Activated CD4-positive, alpha-beta T cell treated with anti-CD3 and anti-CD28 coated beads for 36 hours (primary cell): Measurements from ENCODE around the gene SLC24A3. TPM values are rescaled to one million over a fixed set of nuclear protein-coding genes. Genes with fewer than 3 reads are reported as not detected.

Experiments
- ATAC-seq: fragments of 200-7000 bp; cut with Tn5 transposase; one replicate; pipeline ENCODE4 v1.10.0; 2021; ENCODE audit warnings: mild to moderate bottlenecking, moderate library complexity
- CTCF ChIA-PET: fragments of 350-600 bp; sonication (Branson Sonifier 250); formaldehyde crosslinking; loops from one replicate; lab custom pipeline; 2021; ENCODE audit warnings: antibody characterized with exemption; lab: Charles Lee
- POLR2A ChIA-PET: fragments of 350-600 bp; sonication (Branson Sonifier 250); formaldehyde crosslinking; loops from one replicate; lab custom pipeline; 2021; ENCODE audit warnings: antibody characterized with exemption, inconsistent platforms; lab: Charles Lee
- DNase-seq: peaks from one replicate; pipeline ENCODE4 v3.0.0-alpha.2; 2020
- H3K27ac Mint-ChIP-seq: one replicate; pipeline ENCODE4 v1.8.0; 2021; ENCODE audit warnings: mixed read lengths
- H3K27me3 Mint-ChIP-seq: one replicate; pipeline ENCODE4 v1.8.0; 2021; ENCODE audit warnings: mixed read lengths
- H3K36me3 Mint-ChIP-seq: one replicate; pipeline ENCODE4 v1.8.0; 2021; ENCODE audit warnings: low read depth, mixed read lengths
- H3K4me1 Mint-ChIP-seq: one replicate; pipeline ENCODE4 v1.8.0; 2021; ENCODE audit warnings: mixed read lengths
- H3K4me3 Mint-ChIP-seq: one replicate; pipeline ENCODE4 v1.8.0; 2021; ENCODE audit warnings: mild to moderate bottlenecking, moderate library complexity, mixed read lengths
- H3K9me3 Mint-ChIP-seq: one replicate; pipeline ENCODE4 v1.8.0; 2021; ENCODE audit warnings: low read depth, mixed read lengths
- intact Hi-C, 2 experiments: fragments of 100-400 bp; cut with DNase I in 1 of 2; cut with micrococcal nuclease in 1 of 2; formaldehyde crosslinking; loops; one replicate each; pipeline versions ENCODE4 v1.14.2 to v1.15.1; 2022 to 2024; cut with DNase I, micrococcal nuclease
- total RNA-seq, 2 experiments: library from RNA; stranded (reverse); gene quantifications; one replicate each; pipeline ENCODE4 v1.2.3, GENCODE V29; 2021

SLC24A3 gene
- total RNA-seq, 2 experiments from 2014 or later = not detected

DNA sequence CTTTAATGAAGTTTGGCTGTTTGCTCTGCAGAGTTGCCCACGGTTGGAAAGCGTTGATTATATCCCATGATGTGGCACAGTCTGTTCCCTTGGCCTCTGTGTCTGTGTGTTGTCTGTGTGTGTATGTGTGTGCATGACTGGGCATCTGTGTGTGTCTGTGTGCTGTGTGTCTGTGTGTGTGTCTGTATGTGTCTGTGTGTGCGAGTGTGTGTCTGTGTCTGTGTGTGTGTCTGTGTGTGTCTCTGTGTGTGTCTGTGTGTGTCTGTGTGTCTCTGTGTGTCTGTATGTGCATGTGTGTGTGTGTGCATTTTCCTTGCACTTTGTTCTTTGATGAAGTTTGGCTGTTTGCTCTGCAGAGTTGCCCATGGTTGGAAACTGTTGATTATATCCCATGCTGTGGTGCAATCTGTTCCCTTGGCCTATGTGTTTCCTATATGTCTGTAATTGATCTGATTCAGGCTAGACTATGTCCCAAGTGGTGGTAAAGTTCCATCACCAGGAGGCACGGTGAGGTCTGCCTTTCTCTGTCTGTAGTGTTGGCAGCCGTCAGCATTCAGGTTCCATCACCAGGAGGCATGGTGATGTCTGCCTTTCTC is 467.6 kb downstream of the SLC24A3 start:
- H3K4me3 Mint-ChIP-seq = no peak overlapping the region
- peaks cover 4% of the 10 kb centered on the region for H3K9me3 Mint-ChIP-seq
- peaks cover 3% of the 10 kb centered on the region for H3K27me3 Mint-ChIP-seq
- POLR2A ChIA-PET = no interaction called here
- DNase-seq (no peak), ATAC-seq (no peak)
- intact Hi-C loops = no loop called here
- CTCF ChIA-PET = no interaction called here
- no peaks in the 10 kb centered on the region for H3K36me3 Mint-ChIP-seq
- H3K27ac Mint-ChIP-seq = no peak overlapping the region
- no peaks in the 10 kb centered on the region for H3K4me1 Mint-ChIP-seq

DNA sequence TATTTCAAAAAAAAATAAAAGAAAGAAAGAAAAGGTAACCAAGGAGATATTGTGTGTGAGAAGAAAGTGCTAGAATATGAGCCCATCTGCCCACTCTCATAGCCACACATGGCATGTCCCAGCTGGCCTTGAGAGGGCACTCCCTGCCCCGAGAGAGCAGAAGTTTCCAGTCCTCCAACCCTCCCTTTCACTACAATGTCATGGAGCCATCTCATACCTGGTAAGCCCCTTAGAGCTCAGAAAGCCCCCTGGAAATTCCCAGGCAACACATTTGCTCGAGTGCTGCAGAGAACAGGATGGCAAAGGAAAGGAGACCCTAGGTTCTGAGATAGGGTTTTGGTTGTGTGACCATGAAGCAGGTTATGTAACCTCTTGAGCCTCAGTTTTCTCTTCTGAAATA is 469.8 kb downstream of the SLC24A3 start:
- DNase-seq (no peak), ATAC-seq (no peak)
- H3K4me3 Mint-ChIP-seq = no peak overlapping the region
- H3K27ac Mint-ChIP-seq = no peak overlapping the region
- peaks cover 4% of the 10 kb centered on the region for H3K9me3 Mint-ChIP-seq
- intact Hi-C loops = no loop called here
- no peaks in the 10 kb centered on the region for H3K4me1 Mint-ChIP-seq
- ChIA-PET POLR2A (no interaction called here), CTCF (interaction anchor here (1.0 kb wide), 1 partner anchor 13 kb away, joined by 4 read pairs; no protein-coding TSS in a partner anchor)
- no peaks in the 10 kb centered on the region for H3K36me3 Mint-ChIP-seq
- peaks cover 3% of the 10 kb centered on the region for H3K27me3 Mint-ChIP-seq

DNA sequence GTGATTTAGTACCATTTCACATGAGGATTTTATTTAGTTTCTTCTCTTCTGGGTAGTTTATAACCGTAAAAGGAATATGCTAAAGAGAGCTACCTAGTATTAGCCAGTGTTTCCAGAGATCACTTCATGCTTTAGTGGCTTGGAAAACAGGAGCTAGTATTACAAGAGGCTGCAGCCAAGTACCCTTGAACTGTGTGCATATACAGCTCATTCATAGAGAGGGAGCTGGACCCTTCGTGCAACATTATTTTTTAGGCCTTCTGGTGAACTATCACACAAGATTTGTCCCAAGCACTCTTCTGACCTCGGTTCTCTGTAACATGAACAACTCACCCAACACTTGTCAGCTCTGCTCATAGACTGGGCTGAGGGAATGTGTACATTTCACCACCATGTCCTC is 470.7 kb downstream of the SLC24A3 start:
- H3K4me3 Mint-ChIP-seq = no peak overlapping the region
- ChIA-PET POLR2A (no interaction called here), CTCF (no interaction called here)
- H3K4me1 Mint-ChIP-seq = no peaks in the 10 kb centered on the region
- DNase-seq = no peak
- H3K27ac Mint-ChIP-seq = no peak overlapping the region
- H3K36me3 Mint-ChIP-seq = no peaks in the 10 kb centered on the region
- H3K9me3 Mint-ChIP-seq = peaks cover 4% of the 10 kb centered on the region
- no peak for ATAC-seq
- intact Hi-C loops = no loop called here
- peaks cover 3% of the 10 kb centered on the region for H3K27me3 Mint-ChIP-seq

DNA sequence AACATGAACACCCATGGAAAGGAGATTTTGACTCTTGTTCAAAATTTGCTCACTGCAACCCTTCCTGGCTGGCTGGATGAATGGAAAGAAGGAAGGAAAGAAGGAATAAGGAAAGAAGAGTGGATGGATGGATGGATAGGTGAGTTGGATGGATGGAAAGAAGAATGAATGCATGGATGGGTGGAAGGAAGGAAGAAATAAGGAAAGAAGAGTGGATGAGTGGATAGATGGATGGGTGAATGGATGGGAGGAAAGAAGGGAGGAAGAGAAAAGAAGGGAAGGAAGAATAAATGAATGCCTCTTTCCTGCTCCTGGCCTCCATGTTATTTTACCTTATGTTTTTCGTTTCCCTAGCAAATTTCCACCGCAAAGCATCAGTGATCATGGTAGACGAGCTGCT is 471.4 kb downstream of the SLC24A3 start:
- peaks cover 3% of the 10 kb centered on the region for H3K27me3 Mint-ChIP-seq
- ChIA-PET POLR2A (no interaction called here), CTCF (no interaction called here)
- H3K27ac Mint-ChIP-seq = no peak overlapping the region
- H3K36me3 Mint-ChIP-seq = no peaks in the 10 kb centered on the region
- H3K9me3 Mint-ChIP-seq = peaks cover 4% of the 10 kb centered on the region
- no peaks in the 10 kb centered on the region for H3K4me1 Mint-ChIP-seq
- no peak for DNase-seq
- no peak overlapping the region for H3K4me3 Mint-ChIP-seq
- no peak for ATAC-seq
- intact Hi-C loops = no loop called here

DNA sequence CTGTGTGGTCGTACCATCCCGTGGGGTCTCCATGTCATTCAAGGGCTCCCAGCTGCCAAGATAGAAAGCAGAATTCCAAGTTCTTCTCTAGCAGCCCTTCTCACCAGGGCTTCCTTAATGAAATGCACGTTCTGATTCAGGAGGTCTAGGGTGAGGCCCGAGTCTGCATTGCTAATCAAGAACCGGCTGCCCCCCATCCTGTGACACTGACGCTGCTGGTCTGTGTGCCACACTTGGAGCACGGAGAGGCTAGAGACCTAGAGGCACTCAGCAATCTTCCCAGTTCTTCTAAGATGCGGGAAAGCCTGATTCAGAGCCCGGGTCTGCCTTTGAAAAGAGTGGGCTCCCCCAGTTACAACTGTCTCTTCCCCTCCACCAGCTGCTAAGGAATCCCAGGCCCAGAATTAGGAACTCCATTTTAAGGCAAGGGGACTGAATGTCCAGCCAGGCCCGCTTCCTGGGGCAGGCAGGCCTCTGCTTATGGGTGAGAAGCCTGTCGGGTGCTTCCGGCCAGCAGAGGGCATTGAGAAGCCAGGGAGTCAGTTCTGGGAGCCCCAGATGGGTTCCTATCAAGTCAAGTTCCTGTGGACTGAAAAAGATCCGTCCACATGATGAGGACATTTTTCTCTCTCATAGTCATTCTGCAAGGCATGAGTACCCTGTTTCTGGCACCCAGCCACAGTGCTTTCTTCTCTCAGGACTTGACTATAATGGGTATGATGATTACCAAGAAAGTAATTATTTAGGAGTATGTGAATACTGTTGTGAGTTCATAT is 475.8 kb downstream of the SLC24A3 start:
- CTCF ChIA-PET = interaction anchor here (0.6 kb wide), 1 partner anchor 879 kb away, joined by 3 read pairs; no protein-coding TSS in a partner anchor
- peaks cover 16% of the 10 kb centered on the region for H3K27me3 Mint-ChIP-seq
- DNase-seq = peak; percentile 18
- POLR2A ChIA-PET = no interaction called here
- peaks cover 3% of the 10 kb centered on the region for H3K4me1 Mint-ChIP-seq
- H3K36me3 Mint-ChIP-seq = no peaks in the 10 kb centered on the region
- no peak overlapping the region for H3K4me3 Mint-ChIP-seq
- no peak for ATAC-seq
- no peaks in the 10 kb centered on the region for H3K9me3 Mint-ChIP-seq
- intact Hi-C loops = no loop called here
- no peak overlapping the region for H3K27ac Mint-ChIP-seq

DNA sequence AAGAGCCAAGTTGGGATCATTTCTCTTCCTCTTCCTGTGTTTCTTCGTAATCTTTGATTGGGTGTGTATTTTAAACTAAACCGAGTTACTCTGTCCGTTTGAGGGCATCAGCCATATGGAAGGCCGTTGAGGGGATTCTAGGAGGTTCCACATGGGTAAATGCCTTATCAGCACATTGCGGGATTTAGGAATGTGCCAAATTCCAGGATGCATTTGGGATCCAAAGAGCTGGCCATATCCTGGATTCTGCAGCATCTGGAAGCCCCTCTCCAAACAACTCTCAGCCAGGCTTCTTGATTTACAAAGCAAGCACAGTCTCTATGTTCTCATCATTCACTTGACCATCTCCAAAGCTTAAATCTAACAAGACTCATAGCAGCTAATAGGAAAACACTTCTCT is 478.0 kb downstream of the SLC24A3 start:
- Mint-ChIP-seq H3K27me3 (peaks cover 19% of the 10 kb centered on the region), H3K27ac (no peak overlapping the region), H3K4me1 (peaks cover 3% of the 10 kb centered on the region), H3K4me3 (no peak overlapping the region), H3K36me3 (no peaks in the 10 kb centered on the region), H3K9me3 (no peaks in the 10 kb centered on the region)
- ChIA-PET CTCF (interaction anchor here (1.0 kb wide), 1 partner anchor 46 kb away, joined by 3 read pairs; no protein-coding TSS in a partner anchor), POLR2A (no interaction called here)
- ATAC-seq (no peak), DNase-seq (no peak)
- intact Hi-C loops = loop anchor here in 1 of 2 experiments (5.0 kb wide), 1 partner anchor 247 kb away; no protein-coding TSS in a partner anchor

DNA sequence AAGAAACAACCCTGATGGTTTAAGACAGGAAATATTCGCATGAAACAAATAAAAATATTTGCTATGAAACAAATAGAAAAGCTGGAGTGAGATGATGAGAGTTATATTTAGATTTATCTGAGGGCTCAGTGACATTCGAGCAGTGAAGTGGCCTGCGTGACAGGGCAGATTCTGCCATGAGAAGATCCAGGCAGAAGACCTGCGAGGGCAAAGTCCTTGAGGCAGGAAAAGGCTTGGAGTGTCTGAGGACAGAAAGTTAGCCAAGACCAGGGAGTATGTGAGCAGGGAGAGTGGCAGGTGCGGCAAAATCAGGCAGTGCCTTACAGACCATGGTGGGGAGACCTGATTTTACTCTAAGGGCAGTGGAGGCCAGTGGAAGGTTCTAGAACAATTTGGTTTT is 478.7 kb downstream of the SLC24A3 start:
- ChIA-PET POLR2A (no interaction called here), CTCF (interaction anchor here (1.0 kb wide), 1 partner anchor 46 kb away, joined by 3 read pairs; no protein-coding TSS in a partner anchor)
- ATAC-seq (no peak), DNase-seq (no peak)
- peaks cover 19% of the 10 kb centered on the region for H3K27me3 Mint-ChIP-seq
- H3K27ac Mint-ChIP-seq = no peak overlapping the region
- no peak overlapping the region for H3K4me3 Mint-ChIP-seq
- peaks cover 3% of the 10 kb centered on the region for H3K4me1 Mint-ChIP-seq
- H3K9me3 Mint-ChIP-seq = no peaks in the 10 kb centered on the region
- no peaks in the 10 kb centered on the region for H3K36me3 Mint-ChIP-seq
- intact Hi-C loops = loop anchor here in 1 of 2 experiments (5.0 kb wide), 1 partner anchor 246 kb away; no protein-coding TSS in a partner anchor

DNA sequence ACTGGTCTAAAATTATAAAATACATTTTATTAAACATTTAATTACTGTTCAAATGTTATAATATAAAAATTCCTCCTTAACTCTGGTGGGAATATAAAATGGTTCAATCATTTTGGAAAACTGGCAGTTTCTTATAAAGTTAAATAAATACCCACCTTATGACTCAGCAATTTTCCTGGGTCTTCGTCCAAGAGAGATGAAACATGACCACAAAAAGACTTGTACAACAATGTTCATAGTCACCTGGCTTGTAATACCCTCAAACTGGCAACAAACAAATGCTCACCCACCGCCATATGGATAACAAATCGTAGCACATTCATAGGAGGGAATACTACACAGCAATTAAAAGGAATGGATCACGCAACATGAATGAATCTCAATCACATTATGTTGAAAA is 479.7 kb downstream of the SLC24A3 start:
- Mint-ChIP-seq H3K4me3 (no peak overlapping the region), H3K9me3 (no peaks in the 10 kb centered on the region), H3K27me3 (peaks cover 22% of the 10 kb centered on the region), H3K4me1 (peaks cover 3% of the 10 kb centered on the region), H3K27ac (no peak overlapping the region), H3K36me3 (no peaks in the 10 kb centered on the region)
- ChIA-PET CTCF (interaction anchor here (1.6 kb wide), 1 partner anchor 23 kb away, joined by 6 read pairs; no protein-coding TSS in a partner anchor), POLR2A (no interaction called here)
- no peak for DNase-seq
- no peak for ATAC-seq
- intact Hi-C loops = loop anchor here (1.0 to 5.0 kb wide), 3 partner anchors 245 to 303 kb away; no protein-coding TSS in a partner anchor

DNA sequence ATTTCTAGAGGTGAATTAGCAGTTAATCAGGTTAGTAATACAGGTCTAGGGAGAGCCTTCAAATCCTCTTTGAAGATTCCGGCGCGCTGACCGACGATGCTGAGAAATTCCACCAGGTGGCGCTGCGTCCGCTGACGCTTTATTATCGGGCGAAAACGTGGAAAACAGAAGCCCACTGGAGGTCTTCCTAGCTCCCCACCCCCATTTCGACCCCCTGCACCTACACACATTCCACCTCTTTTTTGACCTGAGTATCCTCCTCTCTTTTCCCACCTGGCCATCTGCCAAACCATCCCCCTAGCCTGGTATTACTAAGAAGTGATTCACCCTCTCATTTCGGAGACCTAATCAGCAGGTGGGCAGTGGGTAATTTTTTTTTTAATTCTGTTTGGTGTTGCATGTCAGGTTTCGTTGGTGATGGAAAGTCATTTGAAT is 480.3 kb downstream of the SLC24A3 start:
- ChIA-PET CTCF (interaction anchor here (0.6 to 1.6 kb wide), 5 partner anchors 19 to 269 kb away, joined by 3 to 6 read pairs (median 3); no protein-coding TSS in a partner anchor), POLR2A (no interaction called here)
- no peak overlapping the region for H3K4me3 Mint-ChIP-seq
- H3K27me3 Mint-ChIP-seq = peaks cover 22% of the 10 kb centered on the region
- no peaks in the 10 kb centered on the region for H3K9me3 Mint-ChIP-seq
- DNase-seq (peak; percentile 68), ATAC-seq (peak; percentile 42)
- H3K27ac Mint-ChIP-seq = no peak overlapping the region
- H3K36me3 Mint-ChIP-seq = no peaks in the 10 kb centered on the region
- peaks cover 3% of the 10 kb centered on the region for H3K4me1 Mint-ChIP-seq
- intact Hi-C loops = loop anchor here (1.0 to 5.0 kb wide), 3 partner anchors 245 to 303 kb away; no protein-coding TSS in a partner anchor

DNA sequence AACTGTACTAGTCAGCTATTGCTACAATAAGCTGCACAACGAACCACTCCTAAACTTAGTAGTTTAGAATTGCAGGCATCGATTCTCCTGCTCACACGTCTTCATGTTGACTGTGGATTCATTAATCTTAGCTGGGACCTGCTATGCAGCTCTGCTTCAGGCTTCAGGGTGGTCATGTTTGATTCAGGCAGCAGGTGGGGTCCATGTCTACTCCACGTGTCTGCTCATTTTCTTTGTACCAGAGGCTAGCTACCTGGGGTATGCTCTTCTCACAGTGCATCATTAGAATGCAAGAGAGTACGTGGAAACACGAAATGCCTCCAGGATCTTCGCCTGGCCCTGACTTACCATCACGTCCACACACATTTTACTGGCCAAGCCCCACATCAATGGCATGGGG is 481.1 kb downstream of the SLC24A3 start:
- no peaks in the 10 kb centered on the region for H3K36me3 Mint-ChIP-seq
- DNase-seq (no peak), ATAC-seq (no peak)
- intact Hi-C loops = loop anchor here in 1 of 2 experiments (2.0 to 5.0 kb wide), 2 partner anchors 244 to 301 kb away; no protein-coding TSS in a partner anchor
- POLR2A ChIA-PET = no interaction called here
- peaks cover 22% of the 10 kb centered on the region for H3K27me3 Mint-ChIP-seq
- no peaks in the 10 kb centered on the region for H3K9me3 Mint-ChIP-seq
- peaks cover 3% of the 10 kb centered on the region for H3K4me1 Mint-ChIP-seq
- no peak overlapping the region for H3K4me3 Mint-ChIP-seq
- CTCF ChIA-PET = interaction anchor here (0.5 to 1.6 kb wide), 5 partner anchors 20 to 487 kb away, joined by 3 to 6 read pairs (median 3); no protein-coding TSS in a partner anchor
- no peak overlapping the region for H3K27ac Mint-ChIP-seq

DNA sequence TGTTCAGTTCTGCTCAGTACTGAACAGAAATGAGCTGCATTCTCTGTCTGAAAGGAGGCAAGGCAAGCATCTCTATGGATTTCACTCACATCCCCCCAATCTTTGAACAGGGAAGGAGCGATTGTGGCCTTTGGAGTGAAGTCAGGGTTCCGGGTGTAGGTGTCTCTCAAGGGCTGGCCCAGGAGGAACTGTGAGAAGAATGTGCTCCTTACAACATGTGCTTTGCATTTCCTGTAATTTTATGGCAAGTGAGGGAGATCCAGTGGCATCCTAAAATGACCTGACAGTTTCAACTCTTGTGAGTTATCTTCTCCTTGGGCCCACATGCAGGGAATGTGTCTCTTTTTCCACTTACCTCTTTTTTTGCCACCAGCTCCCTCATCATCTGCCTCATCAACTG is 482.6 kb downstream of the SLC24A3 start:
- peaks cover 3% of the 10 kb centered on the region for H3K4me1 Mint-ChIP-seq
- H3K27me3 Mint-ChIP-seq = peaks cover 22% of the 10 kb centered on the region
- ATAC-seq (no peak), DNase-seq (no peak)
- H3K27ac Mint-ChIP-seq = no peak overlapping the region
- H3K36me3 Mint-ChIP-seq = no peaks in the 10 kb centered on the region
- POLR2A ChIA-PET = no interaction called here
- H3K4me3 Mint-ChIP-seq = no peak overlapping the region
- CTCF ChIA-PET = interaction anchor here (1.1 to 1.3 kb wide), 3 partner anchors 9 to 298 kb away, joined by 3 to 4 read pairs (median 4); no protein-coding TSS in a partner anchor
- no peaks in the 10 kb centered on the region for H3K9me3 Mint-ChIP-seq
- intact Hi-C loops = no loop called here
